Left lobe of liver (tissue), 2 donors: ENCODE results near the gene VGLL4. TPM values are rescaled to one million over a fixed set of nuclear protein-coding genes. Genes with fewer than 3 reads are reported as not detected.

ENCODE experiments used
- ATAC-seq: fragments of 200-7000 bp; cut with Tn5 transposase; one replicate; pipeline ENCODE4 v1.9.1; 2020; ENCODE audit warnings: mild to moderate bottlenecking, moderate library complexity
- DNase-seq: peaks from one replicate; pipeline ENCODE4 v3.0.0-alpha.2; 2020; ENCODE audit warnings: low spot score
- total RNA-seq: library from RNA; stranded (reverse); gene quantifications from one replicate; pipeline ENCODE4 v1.2.1, GENCODE V29; 2021
- donor health status: DM: no; HTN: no; CAD: no; lungs with moderate emphysema.
- donor health status: DM: no; HTN: yes; CAD: no.

VGLL4 gene
- total RNA-seq, 1 donor from 2014 or later: 13.8 TPM

DNA sequence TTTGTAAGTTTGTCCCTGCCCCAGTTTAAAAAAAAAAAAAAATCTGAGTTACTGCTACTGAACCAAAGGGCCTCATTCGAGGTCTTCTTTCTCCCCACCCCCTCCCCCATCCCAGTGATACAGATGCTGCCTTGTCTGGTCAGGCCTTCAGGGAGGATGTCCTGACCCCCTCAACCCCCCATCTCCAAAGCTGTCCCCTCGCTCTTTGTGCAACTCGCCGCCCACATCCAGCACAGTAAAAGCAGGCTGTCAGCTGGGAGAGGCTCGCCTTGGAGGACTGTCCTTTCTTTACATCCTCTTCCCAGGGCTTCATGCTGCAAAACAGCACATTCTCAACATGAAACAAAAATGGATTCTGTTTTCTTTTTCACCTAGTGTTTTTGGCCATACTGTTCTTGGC is 133.4 kb downstream of the VGLL4 start:
- ATAC-seq: no peak
- no peak for DNase-seq

DNA sequence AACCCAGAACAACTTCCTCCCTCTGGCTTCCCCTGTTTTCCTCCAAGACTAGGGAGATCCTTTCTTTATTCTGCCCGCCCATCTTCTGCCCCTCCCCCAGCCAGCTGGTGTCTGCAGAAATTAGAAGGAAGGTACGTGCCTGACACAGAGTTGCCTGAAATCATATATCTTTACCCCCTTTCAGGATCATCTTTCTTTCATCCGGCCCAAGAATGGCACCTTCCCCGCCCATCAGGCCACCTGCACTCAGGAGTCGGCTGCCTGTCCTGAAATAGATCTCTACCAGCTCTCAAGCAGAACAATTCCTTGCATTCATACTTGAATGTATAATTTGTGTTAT is 133.7 kb downstream of the VGLL4 start:
- no peak for DNase-seq
- ATAC-seq: no peak

DNA sequence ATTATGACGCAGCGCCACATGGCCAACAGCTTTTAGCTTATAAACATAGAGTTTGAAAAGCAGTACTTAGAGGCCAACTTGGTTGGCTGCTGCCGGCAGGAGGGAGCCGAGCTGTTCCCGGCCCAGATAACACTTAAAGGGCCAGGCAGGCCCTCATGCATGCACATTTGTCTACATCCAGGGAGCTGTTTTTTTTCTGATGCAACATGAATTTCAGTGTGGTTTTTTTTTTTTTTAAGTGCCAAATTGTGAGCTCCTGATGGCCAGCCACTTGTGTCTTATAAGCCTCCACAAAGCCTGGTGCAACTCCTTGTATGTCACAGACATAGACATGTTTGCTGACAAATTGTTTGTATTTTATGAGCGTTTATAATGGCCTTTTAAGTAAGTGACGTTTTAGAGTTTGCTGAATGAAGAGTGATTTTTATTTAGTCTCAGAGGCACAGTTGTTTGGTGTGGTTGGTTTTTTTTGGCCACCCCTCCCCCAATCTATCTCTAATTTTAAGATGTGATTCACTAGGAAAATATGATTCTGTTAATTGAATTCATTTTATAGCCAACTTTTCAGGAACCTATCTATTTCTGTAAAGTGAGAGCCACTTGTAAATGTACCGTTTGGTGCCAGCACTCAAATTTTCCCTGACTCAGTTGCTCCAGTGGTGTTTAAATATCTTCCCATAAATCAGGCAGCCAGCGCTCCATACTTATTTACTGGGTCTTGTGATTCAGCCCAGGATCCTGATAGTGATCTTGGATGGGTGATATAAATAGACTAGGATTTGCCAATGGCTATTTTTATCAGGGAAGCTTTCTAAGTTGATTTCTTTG is 134.3 kb downstream of the VGLL4 start:
- DNase-seq (peak; percentile 66), ATAC-seq (peak; percentile 95)

DNA sequence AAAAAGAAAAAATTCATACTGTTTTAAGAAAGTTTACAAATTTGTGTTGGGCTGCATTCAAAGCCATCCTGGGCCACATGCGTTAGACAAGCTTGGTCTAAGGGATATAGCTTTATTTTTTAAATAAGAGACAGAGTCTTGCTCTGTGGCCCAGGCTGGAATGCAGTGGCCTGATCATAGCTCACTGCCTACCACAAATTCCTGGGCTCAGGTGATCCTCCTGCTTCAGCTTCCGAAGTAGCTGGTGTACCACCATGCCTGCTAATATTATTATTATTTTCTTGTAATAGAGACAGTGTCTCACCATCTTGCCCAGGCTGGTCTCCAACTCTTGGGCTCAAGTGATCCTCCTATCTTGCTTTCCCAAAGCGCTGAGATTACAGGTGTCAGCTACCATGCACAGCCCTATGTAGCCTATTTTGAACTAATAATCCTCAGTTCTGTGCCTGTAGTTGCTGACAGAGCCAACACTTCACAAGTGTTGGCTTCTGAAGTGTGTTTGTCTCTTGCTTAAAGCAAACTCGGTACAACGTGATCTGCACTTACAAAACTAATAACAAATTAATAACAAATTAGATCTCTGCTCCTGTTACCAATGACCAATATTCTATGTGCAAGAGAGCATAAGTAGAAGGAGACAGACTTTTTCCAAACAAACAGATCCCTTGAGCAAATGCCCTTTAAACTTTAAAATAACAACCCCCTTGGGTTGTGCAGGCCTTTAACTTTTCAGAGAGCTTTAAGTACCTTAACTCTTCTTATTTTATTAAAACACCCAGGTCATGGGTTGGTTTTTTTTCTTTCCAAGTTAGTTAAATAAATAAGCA is 135.2 kb downstream of the VGLL4 start:
- ATAC-seq: peak; percentile 76
- DNase-seq: no peak

DNA sequence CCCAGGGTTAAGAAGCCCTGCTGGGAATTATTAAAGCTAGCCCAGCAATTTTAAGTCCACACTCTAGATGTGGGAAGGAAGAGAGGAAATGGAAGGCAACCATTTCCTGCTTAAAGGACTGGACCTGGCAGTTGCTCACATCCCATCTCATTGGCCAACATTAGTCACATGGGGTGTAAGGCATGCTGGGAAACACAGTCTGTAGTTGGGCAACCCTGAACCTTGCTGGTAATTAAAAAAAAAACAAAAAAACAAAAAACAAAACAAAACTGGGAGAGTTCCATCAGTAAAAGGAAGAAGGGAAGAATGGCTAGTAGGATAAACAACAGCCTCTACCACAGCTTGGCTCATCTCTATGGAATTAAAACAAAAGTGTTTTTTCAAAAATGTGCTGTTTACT is 136.0 kb downstream of the VGLL4 start:
- DNase-seq: no peak
- ATAC-seq: no peak

Other genes starting within 250 kb of the VGLL4 start
- gene TAMM41, start 203.0 kb upstream of the VGLL4 start, total RNA-seq: 7.8 TPM